ENCODE measurements around the gene TBCK. TPM values are rescaled to one million over a fixed set of nuclear protein-coding genes. Genes with fewer than 3 reads are reported as not detected.

The TBCK gene
- total RNA-seq, 2 experiments from 2014 or later = 23.5 to 29.0 TPM

DNA sequence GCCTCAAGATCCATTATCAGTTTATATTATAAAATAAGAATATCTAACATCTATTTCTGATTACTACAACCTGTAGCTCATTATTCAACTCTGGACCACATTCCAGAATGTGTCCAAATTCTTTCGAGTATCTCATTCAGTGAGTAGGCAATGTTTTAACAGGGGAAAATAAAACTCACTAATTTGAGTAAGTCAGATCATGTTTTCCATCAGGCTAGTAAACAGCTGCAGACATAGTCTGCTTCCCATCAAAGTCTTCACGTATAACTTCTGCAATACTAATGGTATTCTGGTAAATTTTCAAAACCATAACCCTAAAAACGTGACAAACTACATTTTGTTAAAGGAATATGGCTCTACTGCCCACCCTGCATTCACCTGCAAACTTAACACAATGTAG, 31.8 kb downstream of the TBCK start:
- DNase-seq (no peak), ATAC-seq (ENCODE audit: poor library complexity) (no peak)
- CTCF ChIA-PET = no interaction called here
- Histone ChIP-seq H3K4me1 (ENCODE audit: insufficient read depth, low read length) (no peaks in the 10 kb centered on the region), H3K27me3 (ENCODE audit: control insufficient read depth in 1 of 2, insufficient read depth in 2 of 2, low read length in 2 of 2) (no peaks in the 10 kb centered on the region), H3K36me3 (ENCODE audit: insufficient read depth, low read length) (peaks cover 14% of the 10 kb centered on the region), H3K9me3 (ENCODE audit: control insufficient read depth in 1 of 2, insufficient read depth in 1 of 2, low read length in 2 of 2) (no peaks in the 10 kb centered on the region), H3K4me3 (ENCODE audit: low read length) (no peak overlapping the region), H3K27ac (ENCODE audit: low read depth in 1 of 2, low read length in 2 of 2) (no peak overlapping the region)
- peaks cover 57% of the 10 kb centered on the region for H3K36me3 Mint-ChIP-seq (ENCODE audit: low read depth)
- POLR2A ChIA-PET = no interaction called here
- no peaks in the 10 kb centered on the region for H3K4me1 Mint-ChIP-seq (ENCODE audit: low read depth)
- no peak overlapping the region for H3K27ac Mint-ChIP-seq
- H3K27me3 Mint-ChIP-seq = no peaks in the 10 kb centered on the region
- intact Hi-C loops (cut with DNase I, micrococcal nuclease) = no loop called here
- TF ChIP-seq, protein P1, sequence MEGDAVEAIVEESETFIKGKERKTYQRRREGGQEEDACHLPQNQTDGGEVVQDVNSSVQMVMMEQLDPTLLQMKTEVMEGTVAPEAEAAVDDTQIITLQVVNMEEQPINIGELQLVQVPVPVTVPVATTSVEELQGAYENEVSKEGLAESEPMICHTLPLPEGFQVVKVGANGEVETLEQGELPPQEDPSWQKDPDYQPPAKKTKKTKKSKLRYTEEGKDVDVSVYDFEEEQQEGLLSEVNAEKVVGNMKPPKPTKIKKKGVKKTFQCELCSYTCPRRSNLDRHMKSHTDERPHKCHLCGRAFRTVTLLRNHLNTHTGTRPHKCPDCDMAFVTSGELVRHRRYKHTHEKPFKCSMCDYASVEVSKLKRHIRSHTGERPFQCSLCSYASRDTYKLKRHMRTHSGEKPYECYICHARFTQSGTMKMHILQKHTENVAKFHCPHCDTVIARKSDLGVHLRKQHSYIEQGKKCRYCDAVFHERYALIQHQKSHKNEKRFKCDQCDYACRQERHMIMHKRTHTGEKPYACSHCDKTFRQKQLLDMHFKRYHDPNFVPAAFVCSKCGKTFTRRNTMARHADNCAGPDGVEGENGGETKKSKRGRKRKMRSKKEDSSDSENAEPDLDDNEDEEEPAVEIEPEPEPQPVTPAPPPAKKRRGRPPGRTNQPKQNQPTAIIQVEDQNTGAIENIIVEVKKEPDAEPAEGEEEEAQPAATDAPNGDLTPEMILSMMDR (IDR thresholded peaks at IDR 0.05) = no peak
- H3K9me3 Mint-ChIP-seq = peaks cover 5% of the 10 kb centered on the region
- H3K4me3 Mint-ChIP-seq = no peak overlapping the region

DNA sequence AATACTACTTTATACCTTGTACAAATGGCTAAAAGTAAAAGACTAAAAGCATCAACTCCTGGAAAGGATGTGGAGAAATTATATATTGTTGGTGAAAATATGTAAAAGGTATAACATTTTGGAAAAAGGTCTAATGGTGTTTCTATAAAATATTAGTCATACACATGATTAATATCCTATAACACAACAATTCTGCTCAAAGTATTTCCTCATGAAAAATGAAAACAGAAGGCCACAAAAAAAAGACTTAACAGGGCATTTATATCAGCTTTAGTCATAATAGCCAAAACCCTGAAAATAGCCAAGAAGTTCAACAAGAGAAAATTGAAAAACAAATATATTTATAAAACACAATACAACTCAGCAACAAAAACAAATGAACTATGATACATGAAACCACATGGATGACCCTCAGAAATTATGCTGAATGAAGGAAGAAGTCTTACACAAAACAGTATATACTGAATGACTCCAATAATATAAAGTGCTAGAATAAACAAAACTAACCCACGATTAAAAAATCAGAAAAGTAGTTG, 38.8 kb downstream of the TBCK start:
- Mint-ChIP-seq H3K27ac (no peak overlapping the region), H3K9me3 (peaks cover 3% of the 10 kb centered on the region), H3K4me3 (no peak overlapping the region), H3K27me3 (no peaks in the 10 kb centered on the region), H3K36me3 (ENCODE audit: low read depth) (peaks cover 18% of the 10 kb centered on the region), H3K4me1 (ENCODE audit: low read depth) (peaks cover 6% of the 10 kb centered on the region)
- TF ChIP-seq, protein P1 (IDR thresholded peaks at IDR 0.05) = no peak
- H3K9me3 ChIP-seq (ENCODE audit: control insufficient read depth in 1 of 2, insufficient read depth in 1 of 2, low read length in 2 of 2) = no peaks in the 10 kb centered on the region
- H3K27ac ChIP-seq (ENCODE audit: low read depth in 1 of 2, low read length in 2 of 2) = no peak overlapping the region
- no peak for ATAC-seq (ENCODE audit: poor library complexity)
- intact Hi-C loops (cut with DNase I, micrococcal nuclease) = no loop called here
- peaks cover 3% of the 10 kb centered on the region for H3K36me3 ChIP-seq (ENCODE audit: insufficient read depth, low read length)
- ChIA-PET CTCF (no interaction called here), POLR2A (no interaction called here)
- no peak for DNase-seq
- no peaks in the 10 kb centered on the region for H3K27me3 ChIP-seq (ENCODE audit: control insufficient read depth in 1 of 2, insufficient read depth in 2 of 2, low read length in 2 of 2)
- no peaks in the 10 kb centered on the region for H3K4me1 ChIP-seq (ENCODE audit: insufficient read depth, low read length)
- no peak overlapping the region for H3K4me3 ChIP-seq (ENCODE audit: low read length)

DNA sequence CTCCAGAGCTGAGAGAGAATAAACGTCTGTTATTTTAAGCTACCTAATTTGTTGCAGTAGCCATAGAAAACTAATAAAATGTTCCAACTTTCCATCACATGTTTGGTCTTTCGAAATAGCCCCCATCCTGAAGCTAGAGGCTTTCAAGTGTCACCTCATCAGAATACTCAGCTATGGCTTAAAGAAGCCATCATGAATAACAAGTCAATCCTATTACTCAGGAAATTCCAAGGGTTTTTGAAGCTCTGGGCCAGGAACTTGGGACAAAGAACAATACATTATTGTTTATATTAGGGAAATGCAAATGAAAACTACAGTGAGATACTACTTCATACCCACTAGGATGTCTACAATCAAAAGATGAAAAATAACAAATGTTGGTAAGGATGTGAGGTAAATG, 42.2 kb downstream of the TBCK start:
- H3K4me1 ChIP-seq (ENCODE audit: insufficient read depth, low read length) = no peaks in the 10 kb centered on the region
- POLR2A ChIA-PET = no interaction called here
- Mint-ChIP-seq H3K4me3 (no peak overlapping the region), H3K36me3 (ENCODE audit: low read depth) (peaks cover 12% of the 10 kb centered on the region), H3K9me3 (no peaks in the 10 kb centered on the region), H3K27ac (no peak overlapping the region), H3K4me1 (ENCODE audit: low read depth) (peaks cover 6% of the 10 kb centered on the region), H3K27me3 (no peaks in the 10 kb centered on the region)
- no peak overlapping the region for H3K27ac ChIP-seq (ENCODE audit: low read depth in 1 of 2, low read length in 2 of 2)
- no peak overlapping the region for H3K4me3 ChIP-seq (ENCODE audit: low read length)
- CTCF ChIA-PET = no interaction called here
- H3K9me3 ChIP-seq (ENCODE audit: control insufficient read depth in 1 of 2, insufficient read depth in 1 of 2, low read length in 2 of 2) = no peaks in the 10 kb centered on the region
- ATAC-seq (ENCODE audit: poor library complexity) (no peak), DNase-seq (no peak)
- H3K36me3 ChIP-seq (ENCODE audit: insufficient read depth, low read length) = no peaks in the 10 kb centered on the region
- intact Hi-C loops (cut with DNase I, micrococcal nuclease) = no loop called here
- H3K27me3 ChIP-seq (ENCODE audit: control insufficient read depth in 1 of 2, insufficient read depth in 2 of 2, low read length in 2 of 2) = no peaks in the 10 kb centered on the region
- TF ChIP-seq, protein P1 (IDR thresholded peaks at IDR 0.05) = no peak

All from CD4-positive, alpha-beta T cell (primary cell).